Fibroblast of lung (primary cell): ENCODE data around the gene TTLL11. TPM values are rescaled to one million over a fixed set of nuclear protein-coding genes. Genes with fewer than 3 reads are reported as not detected.

Experiments
- DNase-seq, 2 donors: peaks; one replicate each; pipeline versions ENCODE4 v3.0.0 to v3.0.0-alpha.2; 2010; ENCODE audit warnings: low read depth in 2 of 2
- H2AFZ ChIP-seq: 2 replicates; pipeline ENCODE4 v1.5.1; 2012; ENCODE audit warnings: low read length, control low read depth, inconsistent platforms
- H3K27ac ChIP-seq: 2 replicates; pipeline ENCODE4 v1.5.1; 2011; ENCODE audit warnings: low read length, control low read depth; ENCODE audit not compliant: insufficient read depth
- H3K27me3 ChIP-seq: 2 replicates; pipeline ENCODE4 v1.5.1; 2011; ENCODE audit warnings: mild to moderate bottlenecking, low read length; ENCODE audit not compliant: control insufficient read depth, insufficient read depth
- H3K36me3 ChIP-seq: 2 replicates; pipeline ENCODE4 v1.5.1; 2011; ENCODE audit warnings: low read length; ENCODE audit not compliant: control insufficient read depth, insufficient read depth
- H3K4me1 ChIP-seq: 2 replicates; pipeline ENCODE4 v1.5.1; 2011; ENCODE audit warnings: low read length; ENCODE audit not compliant: control insufficient read depth, insufficient read depth; ENCODE audit errors: extremely low read depth
- H3K4me2 ChIP-seq: 2 replicates; pipeline ENCODE4 v1.5.1; 2011; ENCODE audit warnings: low read length, control low read depth; ENCODE audit not compliant: insufficient read depth; ENCODE audit errors: extremely low read depth
- H3K4me3 ChIP-seq, 4 experiments: fragments of 200-600 bp in 1 of 4; sonication (generic) in 1 of 4; replicated peaks in 1 of 4; 2 replicates each; pipeline ENCODE4 v1.5.1; 2011 to 2016; ENCODE audit warnings: low read length in 4 of 4, low read depth in 3 of 4, mild to moderate bottlenecking in 3 of 4, control low read depth in 2 of 4, inconsistent platforms in 1 of 4, mixed read lengths in 1 of 4; ENCODE audit not compliant: insufficient read depth in 1 of 4; ENCODE audit errors: control extremely low read depth in 1 of 4
- H3K79me2 ChIP-seq: 2 replicates; pipeline ENCODE4 v1.5.1; 2012; ENCODE audit warnings: mild to moderate bottlenecking, low read length, inconsistent platforms; ENCODE audit not compliant: control insufficient read depth, insufficient read depth
- H3K9ac ChIP-seq: 2 replicates; pipeline ENCODE4 v1.5.1; 2011; ENCODE audit warnings: mild to moderate bottlenecking, low read length, control low read depth; ENCODE audit not compliant: insufficient read depth
- H3K9me3 ChIP-seq: 2 replicates; pipeline ENCODE4 v1.5.1; 2012; ENCODE audit warnings: low read depth, low read length; ENCODE audit not compliant: control insufficient read depth, insufficient read depth
- H4K20me1 ChIP-seq: 2 replicates; pipeline ENCODE4 v1.5.1; 2011; ENCODE audit warnings: low read length; ENCODE audit not compliant: control insufficient read depth, insufficient read depth; ENCODE audit errors: extremely low read depth
- EZH2 ChIP-seq: IDR thresholded peaks from 2 replicates; pipeline ENCODE4 v1.5.1; 2012; ENCODE audit warnings: low read length, control low read depth, mild to moderate bottlenecking; ENCODE audit errors: missing control alignments
- polyA plus RNA-seq, 2 donors: library from polyadenylated mRNA; depleted of rRNA in 1 of 2; stranded (reverse) in 1 of 2; unstranded in 1 of 2; fragments of >200 nt; gene quantifications; 2 replicates each; pipeline ENCODE4 v1.2.1, GENCODE V29; 2011 to 2012; ENCODE audit warnings: missing spikeins in 1 of 2
- total RNA-seq: library from RNA; depleted of rRNA; stranded (reverse); fragments of >200 nt; gene quantifications from 2 replicates; pipeline ENCODE4 v1.2.1, GENCODE V29; 2014
- TF ChIP-seq, protein P1 (sequence below), 2 donors: IDR thresholded peaks in 1 of 2; conservative IDR thresholded peaks in 1 of 2; 1 replicate in 1 of 2; 2 replicates in 1 of 2; pipeline ENCODE4 v1.5.1; 2011 to 2012; ENCODE audit warnings: low read length in 2 of 2, control low read depth in 1 of 2, inconsistent platforms in 1 of 2, low read depth in 1 of 2, mild to moderate bottlenecking in 1 of 2

TTLL11 gene
- total and polyA plus RNA-seq, 2 donors (not counting 1 experiment from before 2014, with no cell fraction given) = 3.9 to 4.8 TPM

GRCh38 chr9:122078557-122078956, 14.6 kb downstream of the TTLL11 start:
- no peaks in the 10 kb centered on the region for H4K20me1 ChIP-seq
- TF ChIP-seq EZH2 = no peak
- TF ChIP-seq, protein P1, sequence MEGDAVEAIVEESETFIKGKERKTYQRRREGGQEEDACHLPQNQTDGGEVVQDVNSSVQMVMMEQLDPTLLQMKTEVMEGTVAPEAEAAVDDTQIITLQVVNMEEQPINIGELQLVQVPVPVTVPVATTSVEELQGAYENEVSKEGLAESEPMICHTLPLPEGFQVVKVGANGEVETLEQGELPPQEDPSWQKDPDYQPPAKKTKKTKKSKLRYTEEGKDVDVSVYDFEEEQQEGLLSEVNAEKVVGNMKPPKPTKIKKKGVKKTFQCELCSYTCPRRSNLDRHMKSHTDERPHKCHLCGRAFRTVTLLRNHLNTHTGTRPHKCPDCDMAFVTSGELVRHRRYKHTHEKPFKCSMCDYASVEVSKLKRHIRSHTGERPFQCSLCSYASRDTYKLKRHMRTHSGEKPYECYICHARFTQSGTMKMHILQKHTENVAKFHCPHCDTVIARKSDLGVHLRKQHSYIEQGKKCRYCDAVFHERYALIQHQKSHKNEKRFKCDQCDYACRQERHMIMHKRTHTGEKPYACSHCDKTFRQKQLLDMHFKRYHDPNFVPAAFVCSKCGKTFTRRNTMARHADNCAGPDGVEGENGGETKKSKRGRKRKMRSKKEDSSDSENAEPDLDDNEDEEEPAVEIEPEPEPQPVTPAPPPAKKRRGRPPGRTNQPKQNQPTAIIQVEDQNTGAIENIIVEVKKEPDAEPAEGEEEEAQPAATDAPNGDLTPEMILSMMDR (conservative IDR thresholded peaks at IDR 0.05 in 1 of 2, IDR thresholded peaks at IDR 0.05 in 1 of 2; ENCODE audit: low read depth in 1 of 2, low read length in 2 of 2) = no peak
- H3K27ac ChIP-seq = no peak overlapping the region
- no peaks in the 10 kb centered on the region for H3K9me3 ChIP-seq
- H3K79me2 ChIP-seq = no peaks in the 10 kb centered on the region
- H3K4me2 ChIP-seq = no peak overlapping the region
- no peak overlapping the region for H3K9ac ChIP-seq
- H3K4me3 ChIP-seq = no peak overlapping the region
- peaks cover 2% of the 10 kb centered on the region for H3K4me1 ChIP-seq
- no peaks in the 10 kb centered on the region for H3K27me3 ChIP-seq
- no peak overlapping the region for H2AFZ ChIP-seq
- H3K36me3 ChIP-seq = no peaks in the 10 kb centered on the region
- DNase-seq = no peak

- Histone ChIP-seq H3K79me2 (no peaks in the 10 kb centered on the region), H3K36me3 (no peaks in the 10 kb centered on the region), H3K9ac (no peak overlapping the region), H2AFZ (no peak overlapping the region), H3K4me2 (no peak overlapping the region), H3K4me3 (no peak overlapping the region), H3K9me3 (no peaks in the 10 kb centered on the region), H4K20me1 (no peaks in the 10 kb centered on the region), H3K27me3 (no peaks in the 10 kb centered on the region), H3K27ac (no peak overlapping the region), H3K4me1 (peaks cover 2% of the 10 kb centered on the region)
- no peak for DNase-seq
- no peak for TF ChIP-seq EZH2
- TF ChIP-seq, protein P1 (conservative IDR thresholded peaks at IDR 0.05 in 1 of 2, IDR thresholded peaks at IDR 0.05 in 1 of 2; ENCODE audit: low read depth in 1 of 2, low read length in 2 of 2) = no peak
These were observed 16.3 kb downstream of the TTLL11 start for GRCh38 chr9:122076773-122077172.

DNA sequence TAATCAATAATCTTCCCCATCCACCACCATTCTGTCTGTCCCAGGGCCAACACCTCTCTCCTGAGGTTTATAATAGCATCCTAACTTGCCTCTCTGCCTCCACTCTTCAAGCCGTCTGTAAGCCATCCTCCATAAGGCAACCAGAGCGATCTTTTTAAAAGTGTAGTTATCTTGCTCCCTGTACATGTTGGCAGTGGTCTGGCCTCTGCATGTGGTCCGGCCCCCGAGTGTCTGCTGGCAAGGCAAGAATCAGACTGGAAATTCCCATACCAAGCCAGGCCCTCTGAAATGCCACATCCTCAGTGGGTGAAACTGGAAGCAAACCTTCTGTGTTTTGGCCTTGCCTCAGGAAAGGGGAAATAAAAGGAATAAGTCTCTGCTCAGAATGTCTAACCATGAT, 17.0 kb downstream of the TTLL11 start:
- no peak for DNase-seq
- Histone ChIP-seq H4K20me1 (no peaks in the 10 kb centered on the region), H3K9me3 (no peaks in the 10 kb centered on the region), H3K36me3 (no peaks in the 10 kb centered on the region), H3K9ac (no peak overlapping the region), H3K4me3 (no peak overlapping the region), H3K27me3 (no peaks in the 10 kb centered on the region), H3K27ac (no peak overlapping the region), H3K79me2 (no peaks in the 10 kb centered on the region), H3K4me2 (no peak overlapping the region), H2AFZ (no peak overlapping the region), H3K4me1 (peaks cover under 1% of the 10 kb centered on the region)
- TF ChIP-seq, protein P1 (conservative IDR thresholded peaks at IDR 0.05 in 1 of 2, IDR thresholded peaks at IDR 0.05 in 1 of 2; ENCODE audit: low read depth in 1 of 2, low read length in 2 of 2) = no peak
- TF ChIP-seq EZH2 = no peak
